Sigmoid colon (tissue), 3 donors: ENCODE results near the gene RHOT1.
"Not testable (repeated sequence)": the region's sequence is repeated elsewhere in the genome, so short reads cannot be mapped to it uniquely, and the experiment has no call there.

Source experiments
- CTCF ChIP-seq, 4 experiments: fragments of 450-650 bp in 3 of 4; fragments of 200-600 bp in 1 of 4; IDR thresholded peaks; one replicate each; pipeline ENCODE4 v1.5.1; 2016 to 2019; ENCODE audit warnings: antibody characterized with exemption in 4 of 4, mild to moderate bottlenecking in 3 of 4, moderate library complexity in 2 of 4
- POLR2A ChIP-seq, 2 donors: fragments of 450-650 bp; IDR thresholded peaks; one replicate each; pipeline ENCODE4 v1.6.1; 2016; ENCODE audit warnings: antibody characterized with exemption in 2 of 2, mild to moderate bottlenecking in 2 of 2, moderate library complexity in 2 of 2

DNA sequence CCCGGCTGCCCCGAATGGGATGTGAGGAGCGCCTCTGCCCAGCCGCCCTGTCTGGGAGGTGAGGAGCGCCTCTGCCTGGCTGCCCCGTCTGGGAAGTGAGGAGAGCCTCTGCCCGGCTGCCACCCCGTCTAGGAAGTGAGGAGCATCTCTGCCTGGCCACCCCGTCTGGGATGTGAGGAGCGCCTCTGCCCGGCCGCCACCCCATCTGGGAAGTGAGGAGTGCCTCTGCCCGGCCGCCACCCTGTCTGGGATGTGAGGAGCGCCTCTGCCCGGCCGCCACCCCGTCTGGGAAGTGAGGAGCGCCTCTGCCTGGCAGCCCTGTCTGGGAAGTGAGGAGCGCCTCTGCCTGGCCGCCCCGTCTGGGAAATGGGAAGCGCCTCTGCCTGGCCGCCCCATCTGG is 36.4 kb downstream of the RHOT1 start:
- not testable (repeated sequence) for TF ChIP-seq CTCF, POLR2A (IDR thresholded peaks at IDR 0.05)
